Fibroblast of skin of left quadriceps (primary cell): ENCODE data around the gene ENGASE.
A peak's percentile ranks its signal among the peaks of the same experiment; 100 is the strongest.
"Not testable (repeated sequence)": the region's sequence is repeated elsewhere in the genome, so short reads cannot be mapped to it uniquely, and the experiment has no call there.

Experiments used
- DNase-seq, 2 experiments: peaks; one replicate each; pipeline ENCODE4 v3.0.0-alpha.2; 2013; ENCODE audit warnings: low read depth in 2 of 2

ENGASE gene

GRCh38 chr17:79074649-79075445, at the start of gene ENGASE:
Gene ENGASE (plus strand): TSS chr17:79074824. CDS start chr17:79074945, 121 bp downstream.
- peak; percentile 65 to 73 for DNase-seq

GRCh38 chr17:79024901-79025737, 49.5 kb upstream of the ENGASE start:
- DNase-seq, result no peak

GRCh38 chr17:79026376-79027273, 48.0 kb upstream of the ENGASE start:
- peak in 1 of 2 experiments; percentile 52 for DNase-seq

- no peak for DNase-seq
Observed at GRCh38 chr17:79027274-79027924, 47.2 kb upstream of the ENGASE start.

GRCh38 chr17:79027925-79028491, 46.6 kb upstream of the ENGASE start:
- DNase-seq, result no peak

- DNase-seq, result no peak
Observed at GRCh38 chr17:79028496-79029326, 45.9 kb upstream of the ENGASE start.

GRCh38 chr17:79029327-79030009, 45.2 kb upstream of the ENGASE start:
- no peak for DNase-seq

GRCh38 chr17:79030636-79031035, 44.0 kb upstream of the ENGASE start:
- not testable (repeated sequence) for DNase-seq

- DNase-seq, result no peak
Observed at GRCh38 chr17:79031996-79032875, 42.4 kb upstream of the ENGASE start.

- DNase-seq, result no peak
Observed at GRCh38 chr17:79033046-79033616, 41.5 kb upstream of the ENGASE start.

- DNase-seq, result no peak
Observed at GRCh38 chr17:79033741-79034501, 40.7 kb upstream of the ENGASE start.

GRCh38 chr17:79034931-79035485, 39.6 kb upstream of the ENGASE start:
- no peak for DNase-seq

GRCh38 chr17:79035686-79036085, 38.9 kb upstream of the ENGASE start:
- no peak for DNase-seq

- DNase-seq, result no peak
Observed at GRCh38 chr17:79036181-79036580, 38.4 kb upstream of the ENGASE start.

- DNase-seq, result peak; percentile 61 to 67
Observed at GRCh38 chr17:79036596-79036995, 38.0 kb upstream of the ENGASE start.

- DNase-seq, result peak; percentile 81 to 84
Observed at GRCh38 chr17:79038545-79039135, 36.0 kb upstream of the ENGASE start.

- no peak for DNase-seq
Observed at GRCh38 chr17:79039171-79039570, 35.5 kb upstream of the ENGASE start.
